Uterus (tissue), 4 donors: Measurements from ENCODE around the gene THBS4. TPM values are rescaled to one million over a fixed set of nuclear protein-coding genes. Genes with fewer than 3 reads are reported as not detected.

Experiments
- DNase-seq, 2 donors: peaks; one replicate each; pipeline ENCODE4 v3.0.0-alpha.2; 2019 to 2020
- H3K27ac ChIP-seq, 2 donors: fragments of 200-600 bp; sonication (generic); 1 replicate in 1 of 2; 2 replicates in 1 of 2; pipeline ENCODE4 v1.5.1; 2016 to 2018
- H3K27me3 ChIP-seq, 2 donors: fragments of 200-600 bp; sonication (generic); one replicate each; pipeline ENCODE4 v1.5.1; 2018 to 2019; ENCODE audit warnings: control low read depth in 1 of 2
- H3K36me3 ChIP-seq, 2 donors: fragments of 200-600 bp; sonication (generic); one replicate each; pipeline ENCODE4 v1.5.1; 2019; ENCODE audit warnings: control low read depth in 1 of 2
- H3K4me1 ChIP-seq, 2 donors: fragments of 200-600 bp; sonication (generic); one replicate each; pipeline ENCODE4 v1.5.1; 2018 to 2019; ENCODE audit warnings: control low read depth in 1 of 2
- H3K4me3 ChIP-seq, 2 donors: fragments of 200-600 bp; sonication (generic); 1 replicate in 1 of 2; 2 replicates in 1 of 2; pipeline ENCODE4 v1.5.1; 2018 to 2019; ENCODE audit warnings: mild to moderate bottlenecking in 1 of 2
- H3K9me3 ChIP-seq, 2 donors: fragments of 200-600 bp; sonication (generic); one replicate each; pipeline ENCODE4 v1.5.1; 2019; ENCODE audit warnings: control low read depth in 1 of 2
- CTCF ChIP-seq, 4 experiments: fragments of 200-600 bp in 2 of 4; fragments of 450-650 bp in 2 of 4; sonication (generic) in 2 of 4; IDR thresholded peaks; one replicate each; pipeline ENCODE4 v1.5.1; 2016 to 2019; ENCODE audit warnings: antibody characterized with exemption in 4 of 4, mild to moderate bottlenecking in 2 of 4, moderate library complexity in 1 of 4
- POLR2A ChIP-seq, 2 donors: fragments of 450-650 bp; IDR thresholded peaks; one replicate each; pipeline ENCODE4 v1.6.1; 2016; ENCODE audit warnings: antibody characterized with exemption in 2 of 2, mild to moderate bottlenecking in 1 of 2, moderate library complexity in 1 of 2
- intact Hi-C: fragments of 100-400 bp; cut with DNase I; formaldehyde crosslinking; loops from one replicate; pipeline ENCODE4 v1.15.1; 2023; ENCODE audit warnings: low total_unique reads
- total RNA-seq, 4 donors: library from RNA; depleted of rRNA in 3 of 4; stranded (reverse); fragments of >200 nt in 3 of 4; gene quantifications; one replicate each; pipeline versions ENCODE4 v1.1.0 to v1.2.4, GENCODE V29; 2014 to 2023
- donor health status: DM: yes; HTN: yes; CAD: no.

THBS4 gene
- total RNA-seq, 4 donors from 2014 or later, result 4.7 to 40.4 (median 6.0) TPM

- no peak overlapping the region for H3K27ac ChIP-seq
- intact Hi-C loops, result no loop called here
- no peak for DNase-seq
- H3K4me1 ChIP-seq, result no peaks in the 10 kb centered on the region
- no peaks in the 10 kb centered on the region for H3K36me3 ChIP-seq
- no peaks in the 10 kb centered on the region for H3K27me3 ChIP-seq
- no peaks in the 10 kb centered on the region for H3K9me3 ChIP-seq
- TF ChIP-seq POLR2A (IDR thresholded peaks at IDR 0.05), result no peak
- TF ChIP-seq CTCF (IDR thresholded peaks at IDR 0.05), result no peak
- H3K4me3 ChIP-seq, result no peak overlapping the region
Observed at GRCh38 chr5:79992891-79993657, 42.1 kb upstream of the THBS4 start.

- Histone ChIP-seq H3K4me3 (no peak overlapping the region), H3K36me3 (no peaks in the 10 kb centered on the region), H3K27ac (no peak overlapping the region), H3K9me3 (no peaks in the 10 kb centered on the region), H3K27me3 (no peaks in the 10 kb centered on the region), H3K4me1 (no peaks in the 10 kb centered on the region)
- TF ChIP-seq POLR2A (IDR thresholded peaks at IDR 0.05), result no peak
- TF ChIP-seq CTCF (IDR thresholded peaks at IDR 0.05), result no peak
- no peak for DNase-seq
- intact Hi-C loops, result no loop called here
Observed at GRCh38 chr5:79999722-80000121, 35.4 kb upstream of the THBS4 start.

- Histone ChIP-seq H3K4me1 (no peaks in the 10 kb centered on the region), H3K27me3 (no peaks in the 10 kb centered on the region), H3K9me3 (no peaks in the 10 kb centered on the region), H3K27ac (no peak overlapping the region), H3K4me3 (no peak overlapping the region), H3K36me3 (no peaks in the 10 kb centered on the region)
- intact Hi-C loops, result no loop called here
- DNase-seq, result no peak
- no peak for TF ChIP-seq POLR2A (IDR thresholded peaks at IDR 0.05)
- TF ChIP-seq CTCF (IDR thresholded peaks at IDR 0.05), result no peak
Observed at GRCh38 chr5:80002677-80003076, 32.5 kb upstream of the THBS4 start.

GRCh38 chr5:80008995-80009765, 26.0 kb upstream of the THBS4 start:
- H3K27ac ChIP-seq, result no peak overlapping the region
- intact Hi-C loops, result no loop called here
- no peaks in the 10 kb centered on the region for H3K36me3 ChIP-seq
- no peaks in the 10 kb centered on the region for H3K27me3 ChIP-seq
- TF ChIP-seq CTCF (IDR thresholded peaks at IDR 0.05), result no peak
- TF ChIP-seq POLR2A (IDR thresholded peaks at IDR 0.05), result no peak
- H3K4me1 ChIP-seq, result no peaks in the 10 kb centered on the region
- H3K4me3 ChIP-seq, result no peak overlapping the region
- no peaks in the 10 kb centered on the region for H3K9me3 ChIP-seq
- no peak for DNase-seq

- no peak for DNase-seq
- H3K4me1 ChIP-seq, result no peaks in the 10 kb centered on the region
- TF ChIP-seq POLR2A (IDR thresholded peaks at IDR 0.05) (no peak), CTCF (IDR thresholded peaks at IDR 0.05) (no peak)
- no peak overlapping the region for H3K27ac ChIP-seq
- no peaks in the 10 kb centered on the region for H3K27me3 ChIP-seq
- intact Hi-C loops, result no loop called here
- H3K9me3 ChIP-seq, result no peaks in the 10 kb centered on the region
- no peaks in the 10 kb centered on the region for H3K36me3 ChIP-seq
- H3K4me3 ChIP-seq, result no peak overlapping the region
Observed at GRCh38 chr5:80010754-80011392, 24.3 kb upstream of the THBS4 start.
